CD4-positive, alpha-beta T cell treated with Interleukin-4 for 4 hours (primary cell): Measurements from ENCODE around the gene CTTNBP2NL.
"Not testable (repeated sequence)": the region's sequence is repeated elsewhere in the genome, so short reads cannot be mapped to it uniquely, and the experiment has no call there.

ENCODE experiments used
- DNase-seq: peaks from one replicate; pipeline ENCODE4 v3.0.0-alpha.2; 2020

Gene CTTNBP2NL

DNA sequence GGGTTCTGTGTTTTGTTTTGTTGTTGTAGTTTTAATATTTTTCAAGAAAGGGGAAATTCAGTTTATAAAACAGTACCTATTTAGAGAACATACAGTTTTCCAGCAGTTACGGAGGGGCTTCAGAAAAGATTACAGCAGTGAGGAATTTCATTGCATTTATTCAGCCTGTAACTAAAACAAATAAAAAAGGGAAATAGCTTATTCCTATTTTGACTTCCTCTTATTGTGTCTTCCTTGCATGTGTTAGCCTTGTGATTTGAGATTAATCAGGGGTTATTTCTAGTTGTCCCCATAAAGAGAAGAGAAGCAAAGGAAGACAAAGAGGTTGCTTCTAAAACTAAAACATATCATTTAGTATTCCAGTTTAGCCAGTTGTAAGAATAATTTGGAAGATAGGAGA lies 35.0 kb downstream of the CTTNBP2NL start:
- no peak for DNase-seq

DNA sequence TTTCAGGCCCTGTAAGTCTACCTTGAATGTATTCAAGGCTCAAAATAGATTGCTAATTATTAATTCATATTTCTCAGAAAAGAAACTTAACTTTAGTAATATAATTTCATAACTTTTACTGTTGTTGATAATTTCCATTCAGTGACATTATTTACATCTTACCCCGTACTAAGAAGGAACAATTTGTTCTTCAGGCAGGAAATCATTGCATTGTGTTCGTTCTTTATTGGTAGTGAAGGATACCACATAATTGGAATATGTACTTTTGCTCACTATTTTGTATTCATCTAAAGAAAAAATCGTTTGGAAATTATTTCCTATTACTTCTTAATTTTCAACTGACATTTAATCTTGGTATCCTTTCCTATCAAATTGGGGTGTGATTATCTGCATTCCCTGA lies 39.4 kb downstream of the CTTNBP2NL start:
- no peak for DNase-seq

DNA sequence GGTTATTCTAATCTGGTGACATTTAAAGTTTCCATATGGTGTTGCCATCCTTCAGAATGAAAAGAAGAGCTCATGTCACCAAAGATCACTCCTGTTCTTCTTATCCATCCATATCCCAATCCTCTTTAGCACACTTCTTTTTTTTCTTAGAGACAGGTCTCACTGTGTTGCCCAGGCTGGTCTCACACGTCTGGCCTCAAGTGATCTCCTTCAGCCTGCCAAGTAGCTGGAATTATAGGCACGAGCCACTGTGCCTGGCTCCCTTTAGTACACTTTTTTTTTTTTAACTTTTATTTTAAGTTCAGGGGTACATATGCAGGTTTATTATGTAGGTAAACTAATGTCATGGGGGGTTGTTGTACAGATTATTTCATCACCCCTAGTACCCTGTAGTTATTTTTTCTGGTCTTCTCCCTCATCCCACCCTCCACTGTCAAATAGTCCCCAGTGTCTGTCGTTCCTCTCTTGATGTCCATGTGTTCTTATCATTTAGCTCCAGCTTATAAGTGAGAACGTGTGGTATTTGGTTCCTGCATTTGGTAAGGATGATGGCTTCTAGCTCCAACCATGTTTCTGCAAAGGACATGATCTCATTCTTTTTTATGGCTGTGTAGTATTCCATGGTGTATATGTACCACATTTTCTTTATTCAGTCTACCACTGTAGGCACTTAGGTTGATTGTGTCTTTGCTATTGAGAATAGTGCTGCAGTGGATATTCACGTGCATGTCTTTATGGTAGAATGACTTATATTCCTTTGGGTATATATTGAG lies 40.6 kb downstream of the CTTNBP2NL start:
- DNase-seq, result no peak

DNA sequence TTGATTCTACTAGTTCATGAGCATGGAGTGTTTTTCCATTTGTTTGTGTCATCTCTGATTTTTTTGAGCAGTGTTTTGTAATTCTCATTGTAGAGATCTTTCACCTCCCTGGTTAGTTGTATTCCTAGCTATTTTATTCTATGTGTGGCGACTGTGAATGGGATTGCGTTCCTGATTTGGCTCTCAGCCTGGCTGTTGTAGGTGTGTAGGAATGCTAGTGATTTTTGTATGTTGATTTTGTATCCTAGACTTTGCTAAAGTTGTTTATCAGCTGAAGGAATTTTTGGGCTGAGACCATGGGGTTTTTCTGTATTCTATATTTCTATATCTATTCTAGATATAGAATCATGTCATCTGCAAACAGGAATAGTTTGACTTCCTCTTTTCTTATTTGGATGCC lies 42.1 kb downstream of the CTTNBP2NL start:
- DNase-seq, result not testable (repeated sequence)

DNA sequence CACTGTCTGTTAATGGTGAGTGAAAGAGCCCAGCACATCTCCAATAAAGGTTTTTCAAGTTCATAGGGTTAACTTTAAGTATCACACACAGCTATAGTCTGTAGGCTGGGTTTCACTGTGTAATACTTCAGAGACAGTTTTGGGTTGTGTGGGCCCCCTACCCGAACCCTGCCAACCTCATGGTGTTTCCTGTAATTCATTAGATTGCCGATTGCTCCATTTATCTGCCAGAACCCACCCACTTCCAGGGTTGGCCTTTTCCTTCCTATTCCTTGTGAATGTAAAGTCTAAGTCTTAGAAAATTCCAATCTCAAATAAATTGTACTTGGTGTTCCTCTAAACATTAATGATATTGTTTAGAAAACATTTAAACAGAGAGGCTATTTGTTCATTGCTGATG lies 43.6 kb downstream of the CTTNBP2NL start:
- DNase-seq, result no peak

DNA sequence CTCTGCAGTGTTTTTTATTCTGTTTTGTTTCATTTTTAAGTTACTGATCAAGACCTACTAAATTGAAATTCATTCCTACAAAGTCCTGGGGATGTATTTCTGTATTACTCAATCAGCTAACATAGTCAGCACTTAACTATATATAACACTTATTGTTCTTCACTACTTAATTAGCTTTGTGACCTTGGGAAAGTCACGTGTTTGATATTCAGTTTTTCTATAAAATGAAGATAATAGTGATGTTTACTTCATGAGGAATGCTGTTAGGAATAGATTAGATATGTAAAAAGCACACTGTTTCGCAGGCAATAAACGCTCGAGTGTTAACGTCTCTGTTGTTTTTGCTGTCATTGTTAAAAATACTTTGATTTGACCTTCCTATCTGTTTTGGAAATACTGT lies 44.6 kb downstream of the CTTNBP2NL start:
- no peak for DNase-seq

DNA sequence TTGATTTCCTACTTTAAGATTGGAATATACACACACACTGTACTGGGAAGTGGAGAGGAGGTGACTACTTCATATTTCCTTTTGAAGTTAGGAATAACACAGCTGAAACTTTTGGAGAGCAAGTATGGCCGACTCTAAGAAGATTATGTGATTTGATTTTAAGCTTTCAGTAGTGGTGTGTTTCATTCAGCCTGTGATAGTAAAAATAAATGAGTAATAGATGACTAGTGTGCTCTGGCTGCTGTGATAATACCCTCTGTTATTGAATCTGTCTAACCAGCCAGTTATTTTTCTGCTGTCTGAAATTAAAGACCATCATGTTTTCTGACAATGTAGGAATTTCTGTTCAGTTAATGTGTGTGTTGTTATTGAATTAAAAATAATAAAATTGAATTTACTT lies 48.3 kb downstream of the CTTNBP2NL start:
- DNase-seq, result no peak

DNA sequence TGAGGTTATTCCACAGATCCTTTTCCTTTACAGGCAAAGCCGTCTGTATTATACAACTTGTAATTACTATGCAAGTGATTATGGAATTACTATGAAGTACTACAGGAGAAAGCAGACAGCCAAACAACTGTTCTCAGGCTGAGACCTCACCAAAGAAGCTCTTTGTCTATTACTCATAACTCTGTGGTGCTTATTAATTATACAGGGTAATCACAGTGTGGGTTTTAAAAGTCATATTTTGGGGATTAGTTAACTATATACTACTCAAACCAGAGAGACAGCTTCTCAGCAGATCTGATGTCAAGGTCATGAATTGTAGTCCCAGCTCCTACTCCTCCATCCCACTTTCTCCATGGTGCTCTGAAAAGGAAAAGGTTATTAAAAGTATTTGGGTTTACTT lies 49.6 kb downstream of the CTTNBP2NL start:
- no peak for DNase-seq

DNA sequence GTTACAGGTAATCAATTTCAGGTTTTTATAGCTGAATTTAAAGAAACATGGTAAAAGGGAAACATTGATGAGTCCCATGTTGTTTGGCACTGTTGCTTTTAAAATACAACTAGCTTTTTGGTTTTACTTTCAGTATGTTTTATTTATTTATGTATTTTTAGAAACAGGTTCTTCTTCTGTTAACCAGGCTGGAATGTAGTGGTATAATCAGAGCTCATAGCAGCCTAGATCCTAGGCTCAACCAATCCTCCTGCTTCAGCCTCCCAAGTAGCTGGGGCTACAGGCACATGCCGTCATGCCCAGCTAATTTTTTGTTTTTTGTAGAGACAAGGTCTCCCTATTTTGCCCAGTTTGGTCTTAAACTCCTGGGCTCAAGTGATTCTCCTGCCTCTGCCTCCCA lies 50.4 kb downstream of the CTTNBP2NL start:
- DNase-seq, result no peak

DNA sequence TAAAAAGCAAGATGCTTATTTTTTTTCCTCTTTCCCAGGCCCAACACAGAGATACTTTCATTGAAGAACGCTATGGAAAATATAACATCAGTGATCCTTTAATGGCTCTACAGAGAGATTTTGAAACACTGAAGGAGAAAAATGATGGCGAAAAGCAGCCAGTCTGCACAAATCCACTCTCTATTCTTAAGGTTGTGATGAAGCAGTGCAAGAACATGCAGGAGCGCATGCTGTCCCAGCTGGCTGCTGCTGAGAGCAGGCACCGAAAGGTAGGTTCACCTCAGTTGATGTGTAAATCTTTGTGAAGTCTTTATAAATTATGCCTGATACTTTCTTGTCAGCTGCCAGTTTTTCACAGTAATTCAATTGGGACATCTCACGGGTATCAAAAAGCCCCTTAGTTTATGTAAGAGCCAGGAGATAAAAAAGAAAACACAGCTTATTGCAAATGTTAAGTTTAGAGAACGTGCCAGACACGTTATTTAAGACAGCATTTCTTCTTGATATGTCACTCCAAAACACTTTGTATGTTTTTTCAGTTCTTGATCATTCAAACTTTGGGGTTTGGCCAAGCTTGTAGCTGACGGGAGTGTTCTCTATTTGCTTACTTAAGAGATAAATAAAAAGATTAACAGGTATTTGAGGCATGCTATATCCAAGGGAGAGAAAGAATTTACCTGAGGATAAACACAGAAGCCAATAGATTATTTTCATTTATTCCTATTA lies 53.1 kb downstream of the CTTNBP2NL start:
- no peak for DNase-seq

DNA sequence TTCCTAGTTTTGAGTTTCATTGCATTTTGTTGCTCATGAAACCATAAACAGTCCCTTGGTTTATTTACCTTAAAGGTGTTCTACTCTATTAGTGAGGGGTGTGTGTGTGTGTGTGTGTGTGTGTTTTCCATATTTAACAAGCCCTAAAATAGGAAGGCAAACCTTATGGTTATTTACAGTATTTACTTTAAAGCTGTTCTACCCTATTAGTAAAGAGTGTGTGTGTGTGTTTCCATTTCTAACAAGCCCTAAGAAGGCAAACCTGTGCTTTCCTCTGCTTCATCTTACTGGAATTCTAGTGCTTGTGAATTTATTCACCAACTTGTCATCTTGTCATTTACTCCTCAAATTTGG lies 53.6 kb downstream of the CTTNBP2NL start:
- DNase-seq, result no peak

DNA sequence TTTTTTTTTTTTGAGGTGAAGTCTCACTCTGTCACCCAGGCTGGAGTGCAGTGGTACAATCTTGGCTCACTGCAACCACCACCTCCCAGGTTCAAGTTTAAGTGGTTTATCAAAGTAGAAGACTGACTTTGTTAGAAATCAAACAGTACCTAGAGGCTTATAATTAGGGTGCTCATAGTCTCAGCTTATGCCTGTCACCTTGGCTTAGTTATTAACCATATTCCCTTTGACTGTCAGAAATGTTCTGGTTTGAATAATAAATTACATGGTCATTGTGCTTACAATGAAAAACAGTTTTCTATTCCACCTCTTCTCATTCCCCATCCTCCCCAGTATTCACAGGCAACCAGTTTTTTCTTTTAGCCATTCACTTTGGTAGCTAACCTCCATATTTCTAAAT lies 54.8 kb downstream of the CTTNBP2NL start:
- no peak for DNase-seq

DNA sequence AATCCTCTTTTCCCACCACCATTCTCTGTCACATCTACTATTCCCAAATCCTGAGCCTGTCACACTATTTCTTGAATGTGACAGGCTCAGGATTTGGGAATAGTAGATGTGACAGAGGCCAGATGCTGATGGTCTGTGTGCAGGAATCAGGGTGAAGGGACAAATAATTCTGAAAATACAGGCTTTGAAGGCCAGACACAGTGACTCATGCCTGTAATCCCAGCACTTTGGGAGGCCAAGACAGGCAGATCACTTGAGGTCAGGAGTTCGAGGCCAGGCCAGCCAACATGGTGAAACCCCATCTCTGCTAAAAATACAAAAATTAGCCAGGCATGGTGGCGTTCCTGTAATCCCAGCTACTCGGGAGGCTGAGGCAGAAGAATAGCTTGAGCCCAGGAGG lies 55.3 kb downstream of the CTTNBP2NL start:
- not testable (repeated sequence) for DNase-seq

DNA sequence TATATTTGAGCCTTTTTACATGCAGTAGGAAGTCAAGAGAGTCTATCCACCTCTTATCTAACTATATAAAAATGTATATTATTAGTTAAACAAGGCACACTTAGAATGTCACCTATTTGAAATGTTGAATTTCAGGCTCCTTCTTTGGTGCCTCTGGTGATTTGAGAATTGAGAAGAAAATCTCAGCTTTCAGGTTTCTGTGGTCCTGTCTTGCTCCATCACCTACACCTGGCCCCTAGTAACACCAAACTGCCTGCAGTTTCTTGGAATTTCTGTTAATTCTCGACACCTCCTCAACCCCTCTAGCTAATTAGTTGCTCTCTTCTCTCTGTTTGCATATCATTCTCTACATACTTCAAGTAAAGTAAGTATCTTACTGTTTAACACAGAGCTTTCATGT lies 57.9 kb downstream of the CTTNBP2NL start:
- DNase-seq, result no peak

DNA sequence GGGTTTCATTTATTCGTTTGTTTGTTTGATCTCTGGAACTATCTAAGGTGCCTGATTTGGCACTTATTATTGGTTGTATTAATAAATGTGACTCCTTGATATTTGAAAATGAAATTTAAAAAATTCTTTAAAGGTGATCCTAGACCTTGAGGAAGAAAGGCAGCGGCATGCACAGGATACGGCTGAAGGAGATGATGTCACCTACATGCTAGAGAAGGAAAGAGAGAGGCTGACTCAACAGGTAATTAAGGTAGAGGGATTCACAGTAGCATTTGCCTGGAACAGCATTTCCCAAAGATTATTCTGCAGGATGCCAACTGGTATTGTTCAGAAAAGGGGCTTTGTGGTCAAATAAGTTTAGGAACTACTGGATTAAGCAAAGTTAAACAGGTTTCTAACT lies 58.3 kb downstream of the CTTNBP2NL start:
- DNase-seq, result no peak

DNA sequence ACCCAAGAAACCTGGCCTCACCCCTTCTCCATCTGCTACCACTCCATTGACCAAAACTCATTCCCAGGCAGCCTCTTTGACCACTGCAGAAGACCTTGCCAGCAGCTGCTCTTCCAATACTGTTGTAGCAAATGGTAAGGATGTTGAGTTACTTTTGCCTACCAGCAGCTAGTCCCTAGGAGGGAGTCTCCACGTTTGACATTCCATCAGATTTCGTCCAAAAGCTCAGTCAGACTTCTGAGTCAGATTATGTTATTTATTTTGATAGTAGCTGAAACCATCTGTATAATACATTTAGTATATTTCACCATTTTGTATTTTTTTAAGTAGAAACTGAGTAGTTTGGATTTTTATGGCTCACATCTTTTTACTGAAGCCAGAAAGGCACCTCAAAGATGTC lies 61.2 kb downstream of the CTTNBP2NL start:
- DNase-seq, result no peak

DNA sequence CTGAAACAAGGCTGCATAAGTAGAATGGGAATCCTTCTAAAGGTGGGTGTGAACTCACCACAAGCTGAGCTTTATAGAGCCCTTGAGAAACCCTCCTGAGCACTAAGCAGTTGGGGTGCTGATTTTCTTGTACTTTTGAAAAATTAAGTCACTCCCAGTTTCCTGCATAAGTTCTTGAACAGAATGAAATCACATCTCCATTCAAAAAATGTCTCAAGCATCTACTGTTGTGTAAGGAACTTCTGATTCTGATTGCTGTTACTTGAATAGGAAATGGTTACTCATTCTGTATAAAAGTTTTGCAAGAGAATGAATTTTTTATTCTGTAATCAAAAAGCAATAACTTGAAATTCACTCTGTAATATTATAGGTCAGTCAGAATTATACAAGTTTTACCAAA lies 61.9 kb downstream of the CTTNBP2NL start:
- no peak for DNase-seq

DNA sequence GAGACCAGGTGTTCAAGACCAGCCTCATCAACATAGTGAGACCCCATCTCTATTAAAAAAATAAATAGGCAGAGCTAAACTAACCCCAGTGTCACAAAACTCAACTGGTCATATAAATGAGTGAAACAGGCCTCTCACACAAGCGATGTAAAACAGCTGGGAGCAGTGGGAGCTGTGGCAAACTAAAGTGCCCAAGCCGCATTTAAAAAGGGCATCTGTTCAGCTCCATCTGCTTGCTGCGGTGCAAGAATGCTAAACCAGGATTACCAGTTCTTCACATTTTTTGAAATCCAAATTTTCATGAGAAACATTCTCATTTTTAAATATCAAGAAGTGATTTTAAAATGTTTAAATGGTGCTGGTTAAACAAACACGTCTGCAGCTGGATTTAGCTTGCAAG lies 62.7 kb downstream of the CTTNBP2NL start:
- DNase-seq, result no peak

DNA sequence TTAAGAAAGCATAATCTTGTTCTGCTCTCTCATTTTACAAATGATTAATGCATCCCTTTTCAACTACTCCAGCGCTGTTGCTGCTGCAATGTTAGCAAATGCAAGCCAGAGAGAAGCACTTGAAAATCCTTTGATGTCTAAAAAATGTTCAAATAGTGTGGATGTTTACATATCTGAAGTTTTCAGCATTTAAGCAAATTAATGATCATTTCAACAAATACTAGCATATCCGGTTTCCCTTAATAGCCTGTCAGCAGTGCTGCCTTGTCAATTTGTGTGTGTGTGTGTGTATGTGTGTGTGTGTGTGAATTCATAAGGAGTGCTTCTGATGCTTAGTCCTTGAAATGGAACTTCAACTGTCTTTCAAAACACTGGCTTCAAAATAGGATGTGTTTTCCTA lies 64.6 kb downstream of the CTTNBP2NL start:
- no peak for DNase-seq

DNA sequence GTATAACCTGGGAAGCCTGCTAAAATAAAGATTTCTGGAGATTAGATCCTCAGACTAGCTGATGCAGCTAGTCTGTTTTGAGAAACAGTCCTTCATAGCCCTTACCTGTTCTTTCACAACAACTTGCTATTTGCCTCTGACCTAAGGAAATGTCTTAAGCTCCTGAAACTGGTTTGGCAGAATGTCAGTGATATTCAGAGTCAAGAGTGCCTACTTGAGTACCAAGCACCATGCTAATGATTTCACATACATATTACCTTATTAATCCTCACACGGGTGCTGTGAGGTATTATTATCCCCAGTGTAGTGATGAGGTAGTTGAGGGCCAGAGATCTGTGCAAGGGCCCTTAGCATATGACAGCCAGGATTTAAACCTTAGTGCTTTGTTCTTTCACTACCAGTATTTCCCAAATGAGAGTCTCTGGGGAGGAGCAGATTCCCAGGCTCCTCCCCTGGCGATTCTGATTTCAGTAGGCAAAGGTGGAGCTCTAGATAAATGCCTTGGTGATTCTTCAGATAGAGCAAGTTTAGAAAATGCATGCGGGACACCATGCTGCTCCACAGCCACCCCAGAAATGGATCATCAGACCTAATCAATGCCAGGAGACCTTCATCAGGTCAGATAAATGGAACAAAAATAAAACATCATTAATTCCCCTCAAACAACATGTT lies 65.3 kb downstream of the CTTNBP2NL start:
- DNase-seq, result no peak

DNA sequence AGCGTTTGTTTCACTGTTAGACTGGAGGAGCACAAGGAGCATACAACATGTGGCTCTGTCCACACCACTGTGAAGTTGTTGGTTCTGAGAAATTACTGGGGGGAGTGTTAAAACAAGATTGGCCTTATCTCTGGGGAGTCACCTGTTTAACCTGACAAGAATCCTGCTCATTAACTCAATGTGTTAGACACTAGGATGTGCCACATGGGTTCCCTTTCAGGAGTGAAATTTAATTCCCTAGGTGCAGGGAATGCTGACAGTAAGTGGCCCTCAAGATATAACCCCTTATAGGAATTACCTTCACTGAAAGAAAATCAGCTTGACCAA lies 66.9 kb downstream of the CTTNBP2NL start:
- DNase-seq, result no peak

DNA sequence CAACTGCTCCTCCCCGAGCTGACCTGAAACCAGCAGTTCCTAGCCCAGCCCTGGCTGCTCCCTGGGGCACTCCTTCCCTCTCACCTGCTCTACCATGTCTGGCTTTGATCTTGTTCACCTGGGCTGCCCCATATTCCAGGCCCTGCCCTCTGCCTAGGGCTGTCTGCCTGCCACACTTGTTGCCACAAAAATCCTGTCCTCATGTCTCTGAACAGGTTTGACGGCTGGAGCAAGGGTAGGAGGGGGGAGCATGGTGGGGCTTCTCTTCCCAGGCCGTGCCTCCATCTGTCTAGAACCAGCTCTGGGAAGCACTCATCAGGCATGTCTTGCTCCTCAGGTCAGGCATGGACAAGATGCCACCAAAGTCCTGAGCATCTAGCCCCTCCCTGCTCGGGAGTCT lies 68.5 kb downstream of the CTTNBP2NL start:
- DNase-seq, result no peak

DNA sequence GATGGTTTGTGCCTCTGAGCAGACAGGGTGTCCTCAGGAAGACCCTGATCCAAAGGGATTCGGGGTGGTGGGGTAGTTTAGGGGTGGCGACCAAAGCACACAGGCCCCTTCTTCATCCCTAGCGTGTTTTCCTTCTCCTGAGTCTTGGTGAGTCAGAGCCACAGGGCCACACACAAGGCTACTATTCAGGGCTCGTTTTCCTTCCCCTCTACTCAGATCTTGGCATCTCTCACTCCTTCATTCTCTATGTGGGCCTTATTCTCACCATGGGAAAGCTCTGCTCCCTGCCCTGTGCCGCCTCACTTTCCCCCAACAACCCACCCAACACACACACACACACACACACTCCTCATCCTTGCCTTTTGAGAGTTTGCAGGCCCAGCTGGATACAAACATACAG lies 69.1 kb downstream of the CTTNBP2NL start:
- no peak for DNase-seq

DNA sequence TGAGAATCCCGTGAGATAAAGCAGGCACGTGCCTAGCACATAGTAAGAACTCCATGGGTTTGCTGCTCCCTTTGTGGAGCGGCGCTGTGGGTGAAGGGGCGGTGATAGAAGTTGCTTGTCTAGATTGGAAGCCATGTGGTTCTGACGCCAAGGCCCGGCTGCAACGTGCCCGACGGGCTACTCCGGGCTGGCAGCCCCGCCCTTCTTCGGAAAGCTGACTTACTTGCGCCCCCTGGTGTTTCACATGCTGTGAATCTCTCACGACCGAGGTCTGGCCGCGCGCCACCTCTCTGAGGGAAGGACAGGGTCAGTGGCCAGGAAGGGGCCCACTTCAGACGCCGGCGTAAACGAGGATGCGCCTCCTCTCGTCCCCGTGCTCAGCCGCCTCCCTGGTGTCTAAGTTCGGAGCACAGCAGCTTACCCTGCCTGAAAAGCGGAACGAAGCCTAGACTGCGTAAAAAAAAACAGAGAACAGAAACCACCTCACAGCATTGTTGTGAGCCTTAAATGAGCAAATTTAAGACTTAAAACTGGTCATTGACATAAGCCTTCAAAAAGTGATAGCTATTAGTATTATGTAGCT lies 70.2 kb downstream of the CTTNBP2NL start:
- peak; percentile 82 for DNase-seq
